Right lobe of liver (tissue), 6 donors: ENCODE results near the gene KEL. TPM values are rescaled to one million over a fixed set of nuclear protein-coding genes. Genes with fewer than 3 reads are reported as not detected.

Experiments used
- ATAC-seq, 4 donors: fragments of 200-7000 bp; cut with Tn5 transposase; one replicate each; pipeline ENCODE4 v1.9.1; 2020; ENCODE audit warnings: mild to moderate bottlenecking in 4 of 4, moderate library complexity in 4 of 4
- DNase-seq, 3 donors: peaks; one replicate each; pipeline ENCODE4 v3.0.0-alpha.2; 2020
- H3K27ac ChIP-seq, 3 donors: fragments of 200-600 bp; one replicate each; pipeline ENCODE4 v1.8.0; 2022
- H3K27me3 ChIP-seq, 2 donors: fragments of 200-600 bp; one replicate each; pipeline ENCODE4 v1.8.0; 2022
- H3K36me3 ChIP-seq, 4 donors: fragments of 200-600 bp; sonication (generic) in 1 of 4; one replicate each; pipeline versions ENCODE4 v1.5.1 to v1.8.0; 2017 to 2022; ENCODE audit warnings: control low read depth in 1 of 4
- H3K4me1 ChIP-seq, 4 donors: fragments of 200-600 bp; sonication (generic) in 1 of 4; one replicate each; pipeline versions ENCODE4 v1.5.1 to v1.8.0; 2017 to 2022; ENCODE audit warnings: control low read depth in 1 of 4
- H3K4me3 ChIP-seq, 3 donors: fragments of 200-600 bp; one replicate each; pipeline ENCODE4 v1.8.0; 2022
- H3K9me3 ChIP-seq, 4 donors: fragments of 200-600 bp; sonication (generic) in 1 of 4; one replicate each; pipeline versions ENCODE4 v1.5.1 to v1.8.0; 2017 to 2022; ENCODE audit warnings: control low read depth in 1 of 4
- CTCF ChIP-seq, 4 donors: fragments of 200-600 bp in 3 of 4; fragments of 450-650 bp in 1 of 4; IDR thresholded peaks; one replicate each; pipeline versions ENCODE4 v1.5.1 to v1.8.0; 2016 to 2022; ENCODE audit warnings: antibody characterized with exemption in 4 of 4, mild to moderate bottlenecking in 2 of 4
- POLR2A ChIP-seq: fragments of 450-650 bp; IDR thresholded peaks from one replicate; pipeline ENCODE4 v1.6.1; 2017; ENCODE audit warnings: antibody characterized with exemption, mild to moderate bottlenecking
- WGBS: methylation state at CpG from one replicate; pipeline ENCODE4 v1.1.6; 2018; ENCODE audit warnings: low coverage, low lambda C conversion rate; ENCODE audit not compliant: insufficient coverage; ENCODE audit errors: missing lambda C conversion rate; 5-methylcytosine and 5-hydroxymethylcytosine counted together
- intact Hi-C, 2 donors: fragments of 100-400 bp; cut with DNase I; formaldehyde crosslinking; loops; one replicate each; pipeline versions ENCODE4 v1.11.2 to v1.14.1; 2022
- long read RNA-seq: library from polyadenylated mRNA; unstranded; transcript quantifications from one replicate; pipeline ENCODE4 v2.0.0, GENCODE V29; 2019
- total RNA-seq, 6 experiments: library from RNA; depleted of rRNA in 2 of 6; stranded (reverse); fragments of >200 nt in 2 of 6; fragmentation: NEBNext Ultra II Directional in 3 of 6; extraction: Animal tissue kit (Norgen Biotek cat#: 25700) in 3 of 6; gene quantifications; one replicate each; pipeline versions ENCODE4 v1.1.0 to v1.2.4, GENCODE V29; 2016 to 2023
- donor health status: DM: no; HTN: yes; CAD: no.
- donor health status: DM: no; HTN: no; CAD: no.
- donor health status: DM: no; HTN: no; CAD: no.
- donor health status: DM: no; HTN: yes; CAD: no.
- donor health status: DM: no; HTN: yes; CAD: no.

Gene KEL
- total RNA-seq: 1 to 10 TPM in 2 of 6 experiments, under 1 TPM in 1, not detected in 3; 0.46 to 2.0 (median 1.4) TPM
- long read RNA-seq: 0 reads

- Histone ChIP-seq H3K36me3 (no peaks in the 10 kb centered on the region), H3K27me3 (no peaks in the 10 kb centered on the region), H3K4me1 (no peaks in the 10 kb centered on the region), H3K27ac (no peak within 1 kb of the TSS), H3K9me3 (no peaks in the 10 kb centered on the region), H3K4me3 (no peak within 1 kb of the TSS)
- 45% methylated on average over 9 of the region's 9 CpGs for WGBS
- TF ChIP-seq CTCF (IDR thresholded peaks at IDR 0.05): no peak
- TF ChIP-seq POLR2A: no peak
- DNase-seq: no peak
- ATAC-seq: peak in 1 of 4 donors; percentile 22
- intact Hi-C loops: no loop called here
Measured at GRCh38 chr7:142961973-142962926, at the start of gene KEL. TSS of gene KEL (minus strand) at chr7:142962363. CDS start at chr7:142962206, 157 bp downstream.

- DNase-seq: peak; percentile 78 to 80 (median 79)
- intact Hi-C loops: loop anchor here (10.0 kb wide), 1 partner anchor 133 kb away; no protein-coding TSS in a partner anchor
- no peaks in the 10 kb centered on the region for H3K9me3 ChIP-seq
- ATAC-seq: peak; percentile 97 to 98 (median 98)
- WGBS: 29% methylated on average over 24 of the region's 24 CpGs
- H3K27ac ChIP-seq: no peak overlapping the region
- H3K4me1 ChIP-seq: peaks cover 0 to 18% (median 0%) of the 10 kb centered on the region in 4 donors
- TF ChIP-seq CTCF (IDR thresholded peaks at IDR 0.05): peak; percentile 90 to 98 (median 96)
- TF ChIP-seq POLR2A: no peak
- no peaks in the 10 kb centered on the region for H3K27me3 ChIP-seq
- no peak overlapping the region for H3K4me3 ChIP-seq
- no peaks in the 10 kb centered on the region for H3K36me3 ChIP-seq
Measured at GRCh38 chr7:143008007-143008901, 46.1 kb upstream of the KEL start.

GRCh38 chr7:143005632-143006260, 43.6 kb upstream of the KEL start:
- H3K27me3 ChIP-seq: no peaks in the 10 kb centered on the region
- no peak overlapping the region for H3K4me3 ChIP-seq
- no peaks in the 10 kb centered on the region for H3K36me3 ChIP-seq
- no peak for TF ChIP-seq CTCF (IDR thresholded peaks at IDR 0.05)
- no peak for TF ChIP-seq POLR2A
- DNase-seq (no peak), ATAC-seq (no peak)
- intact Hi-C loops: loop anchor here (10.0 kb wide), 1 partner anchor 131 kb away; no protein-coding TSS in a partner anchor
- H3K27ac ChIP-seq: no peak overlapping the region
- 75% methylated on average over 6 of the region's 6 CpGs for WGBS
- peaks cover 0 to 22% (median 0%) of the 10 kb centered on the region in 4 donors for H3K4me1 ChIP-seq
- no peaks in the 10 kb centered on the region for H3K9me3 ChIP-seq
